Choroid plexus epithelial cell (primary cell): ENCODE measurements around the gene RANBP1.

Experiments
- DNase-seq: peaks from one replicate; pipeline ENCODE4 v3.0.0-alpha.2; 2010; ENCODE audit warnings: low read depth
- H3K4me3 ChIP-seq: 2 replicates; pipeline ENCODE4 v1.5.1; 2011; ENCODE audit warnings: low read depth, mild to moderate bottlenecking, control low read depth, low read length, moderate library complexity
- CTCF ChIP-seq: conservative IDR thresholded peaks from 2 replicates; pipeline ENCODE4 v1.5.1; 2011; ENCODE audit warnings: low read depth, mild to moderate bottlenecking, control low read depth, inconsistent platforms, low read length, moderate library complexity

RANBP1 gene

DNA sequence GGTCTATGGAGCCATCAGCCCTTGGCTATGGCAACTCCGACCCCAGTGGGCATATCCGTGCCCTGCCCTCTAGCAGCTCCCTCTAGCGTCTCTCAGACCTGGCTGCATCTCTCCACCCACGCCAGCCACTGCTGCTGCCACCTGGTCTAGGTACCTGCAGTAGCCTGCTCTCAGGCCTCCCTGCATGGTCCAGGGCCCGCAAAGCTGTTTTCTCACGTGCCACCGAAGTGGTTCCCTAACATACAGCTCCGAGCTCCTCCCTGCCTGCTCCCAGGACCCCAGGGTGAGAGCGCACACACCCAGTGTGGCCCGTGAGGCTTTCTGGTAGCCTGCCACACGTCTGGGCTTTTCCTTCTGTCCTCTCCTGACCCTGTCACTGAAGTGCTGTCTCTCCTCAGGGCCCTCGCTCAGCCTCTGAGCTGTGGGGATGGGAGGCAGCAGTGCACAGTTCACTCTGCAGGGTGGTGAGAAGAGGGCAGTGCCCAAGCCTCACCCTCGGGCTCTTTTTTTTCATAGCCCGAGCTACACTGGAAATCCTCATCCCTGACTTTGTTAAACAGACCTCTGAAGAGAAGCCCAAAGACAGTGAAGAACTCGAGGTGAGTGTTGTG lies 21.6 kb upstream of the RANBP1 start:
- no peak for TF ChIP-seq CTCF

GRCh38 chr22:20095521-20095920 lies 20.4 kb upstream of the RANBP1 start:
- H3K4me3 ChIP-seq: no peak overlapping the region
- no peak for TF ChIP-seq CTCF
- no peak for DNase-seq

More for the DNA sequence above, 21.6 kb upstream of the RANBP1 start:
- DNase-seq: no peak
- H3K4me3 ChIP-seq: no peak overlapping the region

GRCh38 chr22:20096574-20097420 lies 19.1 kb upstream of the RANBP1 start:
- no peak for TF ChIP-seq CTCF
- H3K4me3 ChIP-seq: no peak overlapping the region
- no peak for DNase-seq

DNA sequence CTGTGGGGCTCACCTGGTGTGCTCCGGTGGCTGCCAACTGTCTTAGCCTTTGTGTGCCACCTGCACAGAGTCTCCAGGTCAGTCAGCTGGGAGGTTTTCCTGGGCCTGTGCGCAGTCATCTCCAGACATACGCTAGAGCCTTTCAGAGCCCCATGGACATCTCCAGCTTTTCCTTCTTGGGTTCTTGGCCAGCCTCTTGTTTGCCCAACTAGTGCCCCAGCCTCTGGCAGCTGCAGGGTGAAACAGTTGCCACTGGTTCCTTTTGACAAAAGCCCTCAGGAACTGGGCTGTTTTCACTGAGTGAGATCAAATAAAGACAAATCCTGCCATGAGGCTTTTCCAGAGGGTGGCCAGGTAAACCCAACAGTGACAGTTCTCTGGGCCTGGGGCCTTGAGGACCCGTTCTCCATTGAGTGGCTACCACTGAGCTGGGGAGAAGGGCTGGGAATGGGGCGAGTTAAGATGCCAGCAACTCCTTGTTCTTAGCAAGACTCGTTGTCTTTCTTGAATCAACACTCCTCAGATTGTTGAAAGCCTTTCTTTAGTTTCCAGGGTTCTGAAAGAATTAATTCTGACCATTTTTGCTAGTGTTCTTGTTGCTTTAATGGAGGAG lies 16.7 kb upstream of the RANBP1 start:
- DNase-seq: no peak

DNA sequence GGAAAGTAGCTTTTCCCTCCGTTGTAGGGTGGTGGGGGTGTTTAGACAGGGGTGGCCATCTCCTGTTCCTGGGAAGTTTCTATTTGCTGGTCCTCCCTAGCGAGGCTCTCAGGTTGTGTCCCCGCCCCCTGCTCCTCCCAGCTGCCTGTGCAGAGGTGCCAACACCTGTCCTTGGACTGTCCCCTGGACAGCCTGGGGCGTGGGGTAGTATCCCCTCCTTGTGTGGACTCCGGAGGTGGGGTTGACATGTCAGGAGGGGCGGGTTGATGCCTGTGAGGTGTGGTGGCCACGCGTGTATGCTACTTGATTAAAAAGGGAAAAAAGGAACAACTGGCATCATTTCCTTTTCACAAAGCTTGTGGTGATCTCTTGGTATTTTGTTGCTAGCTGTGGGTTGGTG lies 14.3 kb upstream of the RANBP1 start:
- no peak for DNase-seq
- H3K4me3 ChIP-seq: no peak overlapping the region
- no peak for TF ChIP-seq CTCF

More for the DNA sequence above, 16.7 kb upstream of the RANBP1 start:
- TF ChIP-seq CTCF: no peak
- no peak overlapping the region for H3K4me3 ChIP-seq

DNA sequence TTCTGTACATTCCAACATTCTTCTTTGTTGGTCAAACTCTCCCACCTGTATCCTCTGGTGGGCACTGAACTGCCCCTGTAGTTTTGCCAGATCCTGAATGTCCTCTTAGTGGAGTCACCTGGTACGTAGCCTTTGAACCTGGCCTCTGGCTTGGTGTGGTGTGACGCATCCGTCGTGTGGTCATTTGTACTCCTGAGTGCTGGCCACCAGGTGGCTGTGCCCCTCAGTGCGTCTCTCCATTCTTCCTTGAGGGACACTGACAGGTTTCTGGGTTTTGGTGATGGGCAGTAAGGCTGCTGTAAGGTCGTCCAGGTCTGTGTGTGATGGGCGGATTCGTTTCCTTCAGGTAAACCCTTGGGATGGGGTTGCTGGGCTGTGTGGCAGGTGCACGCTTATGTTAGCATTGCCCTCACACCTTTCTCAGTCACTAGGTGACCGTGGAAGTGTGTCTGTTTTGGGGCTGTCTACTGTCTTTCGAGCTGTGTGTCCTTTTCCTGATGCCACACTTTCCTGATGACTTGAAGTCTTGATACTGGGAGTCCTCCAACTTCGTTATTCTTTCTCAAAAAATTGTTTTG lies 13.6 kb upstream of the RANBP1 start:
- no peak for DNase-seq
- no peak overlapping the region for H3K4me3 ChIP-seq
- peak; percentile 4 for TF ChIP-seq CTCF
